ENCODE results near the gene C9orf85.

Gene C9orf85

GRCh38 chr9:72012646-72013045 is 101.2 kb downstream of the C9orf85 start:
- no peaks in the 10 kb centered on the region for H3K9me2 ChIP-seq (replicated peaks; ENCODE audit: insufficient read depth, low read length)
- no peaks in the 10 kb centered on the region for H3K9me3 ChIP-seq (ENCODE audit: insufficient read depth, low read length)
- TF ChIP-seq EZH2phosphoT487 (conservative IDR thresholded peaks at IDR 0.05; ENCODE audit: low read length): no peak
- no peak for TF ChIP-seq CTCF (IDR thresholded peaks at IDR 0.05; ENCODE audit: insufficient read depth, low read length, poor library complexity, severe bottlenecking)
- no peaks in the 10 kb centered on the region for H3K27me3 ChIP-seq (ENCODE audit: low read length)
- no peak overlapping the region for H3K9ac ChIP-seq (ENCODE audit: low read length)
- H3K79me2 ChIP-seq (ENCODE audit: insufficient read depth, low read length): no peaks in the 10 kb centered on the region
- H3K4me2 ChIP-seq (ENCODE audit: low read depth, low read length, poor library complexity, severe bottlenecking): no peak overlapping the region
- no peak overlapping the region for H3K27ac ChIP-seq (ENCODE audit: low read depth, low read length)
- no peaks in the 10 kb centered on the region for H3F3A ChIP-seq (ENCODE audit: insufficient read depth)
- no peaks in the 10 kb centered on the region for H4K20me1 ChIP-seq (ENCODE audit: low read depth, low read length)
- no peaks in the 10 kb centered on the region for H3K36me3 ChIP-seq (ENCODE audit: low read length)
- no peak overlapping the region for H2AFZ ChIP-seq (ENCODE audit: low read depth, low read length, severe bottlenecking)
- H3K4me3 ChIP-seq (ENCODE audit: insufficient read depth, low read length, poor library complexity, severe bottlenecking): no peak overlapping the region

GRCh38 chr9:72013292-72013760 is 101.9 kb downstream of the C9orf85 start:
- no peaks in the 10 kb centered on the region for H3K36me3 ChIP-seq (ENCODE audit: low read length)
- H4K20me1 ChIP-seq (ENCODE audit: low read depth, low read length): no peaks in the 10 kb centered on the region
- no peak overlapping the region for H2AFZ ChIP-seq (ENCODE audit: low read depth, low read length, severe bottlenecking)
- no peak overlapping the region for H3K4me3 ChIP-seq (ENCODE audit: insufficient read depth, low read length, poor library complexity, severe bottlenecking)
- H3K9me2 ChIP-seq (replicated peaks; ENCODE audit: insufficient read depth, low read length): no peaks in the 10 kb centered on the region
- no peak overlapping the region for H3K4me2 ChIP-seq (ENCODE audit: low read depth, low read length, poor library complexity, severe bottlenecking)
- no peak overlapping the region for H3K9ac ChIP-seq (ENCODE audit: low read length)
- H3K79me2 ChIP-seq (ENCODE audit: insufficient read depth, low read length): no peaks in the 10 kb centered on the region
- no peaks in the 10 kb centered on the region for H3F3A ChIP-seq (ENCODE audit: insufficient read depth)
- no peaks in the 10 kb centered on the region for H3K9me3 ChIP-seq (ENCODE audit: insufficient read depth, low read length)
- H3K27ac ChIP-seq (ENCODE audit: low read depth, low read length): no peak overlapping the region
- no peak for TF ChIP-seq CTCF (IDR thresholded peaks at IDR 0.05; ENCODE audit: insufficient read depth, low read length, poor library complexity, severe bottlenecking)
- no peak for TF ChIP-seq EZH2phosphoT487 (conservative IDR thresholded peaks at IDR 0.05; ENCODE audit: low read length)
- H3K27me3 ChIP-seq (ENCODE audit: low read length): no peaks in the 10 kb centered on the region

- H3K36me3 ChIP-seq (ENCODE audit: low read length): no peaks in the 10 kb centered on the region
- no peak overlapping the region for H3K4me3 ChIP-seq (ENCODE audit: insufficient read depth, low read length, poor library complexity, severe bottlenecking)
- no peak overlapping the region for H2AFZ ChIP-seq (ENCODE audit: low read depth, low read length, severe bottlenecking)
- no peak overlapping the region for H3K4me2 ChIP-seq (ENCODE audit: low read depth, low read length, poor library complexity, severe bottlenecking)
- no peaks in the 10 kb centered on the region for H3K9me3 ChIP-seq (ENCODE audit: insufficient read depth, low read length)
- no peak overlapping the region for H3K27ac ChIP-seq (ENCODE audit: low read depth, low read length)
- no peaks in the 10 kb centered on the region for H3K27me3 ChIP-seq (ENCODE audit: low read length)
- no peak overlapping the region for H3K9ac ChIP-seq (ENCODE audit: low read length)
- H4K20me1 ChIP-seq (ENCODE audit: low read depth, low read length): no peaks in the 10 kb centered on the region
- no peaks in the 10 kb centered on the region for H3K79me2 ChIP-seq (ENCODE audit: insufficient read depth, low read length)
- TF ChIP-seq EZH2phosphoT487 (conservative IDR thresholded peaks at IDR 0.05; ENCODE audit: low read length): no peak
- H3K9me2 ChIP-seq (replicated peaks; ENCODE audit: insufficient read depth, low read length): no peaks in the 10 kb centered on the region
- H3F3A ChIP-seq (ENCODE audit: insufficient read depth): no peaks in the 10 kb centered on the region
Measured at GRCh38 chr9:72022841-72023240, 111.4 kb downstream of the C9orf85 start.
